ENCODE results near the gene S100A6. TPM values are rescaled to one million over a fixed set of nuclear protein-coding genes. Genes with fewer than 3 reads are reported as not detected.
A peak's percentile ranks its signal among the peaks of the same experiment; 100 is the strongest.

S100A6 gene
- total RNA-seq, 3 donors from 2014 or later: 351 to 861 (median 423) TPM

DNA sequence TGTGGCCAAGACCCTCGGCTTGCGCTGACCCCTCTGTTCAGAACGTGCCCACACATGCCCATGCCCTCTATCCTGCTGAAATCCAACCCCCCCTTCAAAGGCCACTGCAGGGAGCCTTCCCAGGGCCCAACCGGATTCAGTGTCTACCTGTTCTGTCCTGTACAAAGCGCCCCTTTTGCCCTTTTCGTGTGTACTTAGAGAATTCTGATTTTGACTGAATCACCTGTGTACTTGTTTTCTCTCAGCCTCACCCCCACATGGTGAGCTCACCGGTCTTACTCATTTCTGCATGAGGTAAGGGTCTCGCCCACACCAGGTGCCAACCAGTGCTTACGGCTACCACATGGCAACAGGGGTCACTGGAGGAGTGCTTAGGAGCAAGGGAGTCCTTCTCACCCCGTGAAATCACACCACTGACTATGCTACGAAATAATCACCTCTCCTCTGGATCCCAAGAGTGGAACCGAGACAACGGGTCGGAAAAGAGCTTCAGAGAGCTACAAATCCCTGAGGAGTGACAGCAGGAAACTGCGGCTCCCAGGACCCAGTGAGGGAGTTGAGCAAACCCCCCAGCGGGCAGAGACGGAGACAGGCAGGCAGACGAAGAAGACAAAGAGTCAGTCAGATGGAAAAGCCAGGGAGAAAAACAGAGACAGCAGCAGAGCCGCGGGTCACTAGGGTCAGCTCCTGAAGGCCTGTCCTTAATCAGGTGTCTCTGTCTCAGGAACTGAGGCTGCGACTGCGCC, 32.0 kb upstream of the S100A6 start:
- intact Hi-C loops (cut with DNase I; ENCODE audit: low total_unique reads): no loop called here
- Histone ChIP-seq H3K27me3 (no peaks in the 10 kb centered on the region), H3K9me3 (no peaks in the 10 kb centered on the region), H3K4me3 (peak overlapping the region; percentile 14 to 27 (median 24)), H3K36me3 (no peaks in the 10 kb centered on the region), H3K4me1 (peaks cover 11 to 25% of the 10 kb centered on the region in 2 donors), H3K27ac (peak overlapping the region; percentile 99)
- DNase-seq (ENCODE audit: low spot score in 2 of 2): no peak
- TF ChIP-seq, protein P1, sequence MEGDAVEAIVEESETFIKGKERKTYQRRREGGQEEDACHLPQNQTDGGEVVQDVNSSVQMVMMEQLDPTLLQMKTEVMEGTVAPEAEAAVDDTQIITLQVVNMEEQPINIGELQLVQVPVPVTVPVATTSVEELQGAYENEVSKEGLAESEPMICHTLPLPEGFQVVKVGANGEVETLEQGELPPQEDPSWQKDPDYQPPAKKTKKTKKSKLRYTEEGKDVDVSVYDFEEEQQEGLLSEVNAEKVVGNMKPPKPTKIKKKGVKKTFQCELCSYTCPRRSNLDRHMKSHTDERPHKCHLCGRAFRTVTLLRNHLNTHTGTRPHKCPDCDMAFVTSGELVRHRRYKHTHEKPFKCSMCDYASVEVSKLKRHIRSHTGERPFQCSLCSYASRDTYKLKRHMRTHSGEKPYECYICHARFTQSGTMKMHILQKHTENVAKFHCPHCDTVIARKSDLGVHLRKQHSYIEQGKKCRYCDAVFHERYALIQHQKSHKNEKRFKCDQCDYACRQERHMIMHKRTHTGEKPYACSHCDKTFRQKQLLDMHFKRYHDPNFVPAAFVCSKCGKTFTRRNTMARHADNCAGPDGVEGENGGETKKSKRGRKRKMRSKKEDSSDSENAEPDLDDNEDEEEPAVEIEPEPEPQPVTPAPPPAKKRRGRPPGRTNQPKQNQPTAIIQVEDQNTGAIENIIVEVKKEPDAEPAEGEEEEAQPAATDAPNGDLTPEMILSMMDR (IDR thresholded peaks at IDR 0.05): no peak
- TF ChIP-seq POLR2AphosphoS5 (IDR thresholded peaks at IDR 0.05) (no peak), POLR2A (IDR thresholded peaks at IDR 0.05) (no peak)

DNA sequence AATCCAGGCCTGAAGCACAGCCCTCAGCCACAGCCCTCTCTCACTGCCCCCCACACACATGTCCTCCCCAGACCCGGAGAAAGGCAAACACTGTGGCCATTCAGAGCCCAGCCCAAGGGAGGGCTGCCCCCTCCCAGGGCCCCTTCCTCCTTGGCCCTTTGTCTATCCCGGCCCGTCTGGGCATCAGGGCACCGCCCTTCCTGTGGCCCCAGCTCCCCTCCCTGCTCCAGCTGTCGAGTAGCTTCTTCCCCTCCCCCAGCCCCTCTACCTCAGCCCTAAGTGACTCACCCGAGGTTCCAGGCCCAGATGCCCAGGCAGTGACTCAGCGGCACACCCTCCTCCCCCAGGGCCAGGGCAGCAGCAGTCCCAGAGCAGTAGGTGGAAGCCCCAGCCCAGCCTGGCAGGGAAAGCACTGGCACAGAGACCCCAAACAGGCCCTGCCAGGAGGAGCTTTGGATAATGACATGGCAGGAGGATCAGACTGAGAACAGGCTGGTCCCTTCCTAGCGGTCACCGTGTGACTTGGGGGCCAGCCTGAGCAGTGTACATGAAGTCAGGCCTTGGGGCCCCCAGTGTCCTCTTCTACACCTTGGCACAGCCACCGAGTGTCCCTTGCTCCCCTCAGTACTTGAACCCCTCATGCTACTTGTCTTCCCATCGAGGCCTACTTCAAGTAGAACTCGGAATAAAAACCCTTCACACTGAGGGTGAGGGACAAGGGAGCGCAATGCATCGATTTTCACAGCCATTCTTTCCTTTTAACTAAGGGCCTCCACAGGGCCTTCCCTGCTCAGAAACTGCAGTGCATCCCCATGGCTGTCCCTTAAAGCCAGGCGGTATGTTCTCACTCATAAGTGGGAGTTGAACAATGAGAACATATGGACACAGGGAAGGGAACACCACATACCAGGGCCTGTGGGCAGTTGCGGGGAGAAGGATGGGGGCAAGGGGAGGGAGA, 30.9 kb upstream of the S100A6 start:
- Histone ChIP-seq H3K4me1 (peaks cover 11 to 25% of the 10 kb centered on the region in 2 donors), H3K9me3 (no peaks in the 10 kb centered on the region)

DNA sequence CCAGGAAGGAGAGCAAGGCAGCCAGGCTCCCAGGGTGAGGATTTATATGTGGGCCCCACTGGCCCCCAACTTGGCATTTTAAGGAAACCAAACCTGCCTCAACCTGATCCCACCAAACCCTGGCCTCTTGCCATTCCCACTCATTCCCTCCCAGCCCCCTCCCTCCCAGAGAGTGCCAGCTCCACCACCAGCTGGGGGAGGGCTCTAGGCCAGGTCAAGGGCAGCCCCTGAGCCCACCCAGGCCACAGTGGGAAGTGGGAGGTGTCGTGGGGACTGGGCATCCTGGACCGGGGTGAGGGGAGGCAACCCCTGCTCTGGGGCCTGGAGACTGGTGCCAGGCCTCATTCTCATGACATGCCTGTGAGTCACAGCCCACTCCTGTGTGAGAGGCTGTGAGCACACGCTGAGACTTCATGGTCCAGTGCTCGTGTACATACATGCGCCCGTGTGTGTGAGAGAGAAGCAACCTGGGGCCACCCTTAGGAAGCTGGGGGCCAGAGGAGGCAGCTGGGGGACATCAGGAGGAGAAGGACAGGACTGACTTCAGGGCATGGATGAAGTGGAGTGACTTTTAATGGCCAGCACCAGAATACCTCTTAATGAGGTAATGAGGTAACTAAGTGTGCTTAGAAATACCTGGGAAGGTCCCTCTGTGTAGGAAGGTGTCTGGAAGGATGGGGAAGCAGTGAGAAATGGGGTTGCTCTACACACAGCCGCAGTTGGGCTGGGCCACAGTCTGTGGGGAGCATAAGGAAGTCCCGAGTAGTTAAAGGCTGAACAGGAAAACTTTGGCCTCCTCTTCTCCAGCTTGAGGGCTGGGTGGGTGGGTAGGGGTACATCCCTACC, 30.0 kb upstream of the S100A6 start, which contains the start of gene S100A2:
Gene S100A2, minus strand, starts transcription at position 316 of the 846 bp plus-strand sequence. CDS start 1,967 bp downstream, outside the sequence.
- intact Hi-C loops (cut with DNase I; ENCODE audit: low total_unique reads): loop anchor here (2.0 kb wide), 1 partner anchor 35 kb away; no protein-coding TSS in a partner anchor
- DNase-seq (ENCODE audit: low spot score in 2 of 2): peak in 1 of 2 donors; percentile 49
- Histone ChIP-seq H3K9me3 (no peaks in the 10 kb centered on the region), H3K4me3 (peak within 1 kb of the TSS in 1 of 3 donors; percentile 13), H3K36me3 (no peaks in the 10 kb centered on the region), H3K27me3 (no peaks in the 10 kb centered on the region), H3K27ac (peak within 1 kb of the TSS; percentile 99), H3K4me1 (peaks cover 11 to 25% of the 10 kb centered on the region in 2 donors)
- peak in 2 of 3 donors; percentile 22 to 52 for TF ChIP-seq POLR2AphosphoS5 (IDR thresholded peaks at IDR 0.05)
- TF ChIP-seq, protein P1 (IDR thresholded peaks at IDR 0.05): no peak

More for the DNA sequence above, 30.9 kb upstream of the S100A6 start:
- intact Hi-C loops (cut with DNase I; ENCODE audit: low total_unique reads): no loop called here
- H3K27me3 ChIP-seq: no peaks in the 10 kb centered on the region
- H3K36me3 ChIP-seq: no peaks in the 10 kb centered on the region
- peak overlapping the region in 1 of 3 donors; percentile 13 for H3K4me3 ChIP-seq
- peak; percentile 72 to 95 (median 87) for TF ChIP-seq POLR2AphosphoS5 (IDR thresholded peaks at IDR 0.05)
- TF ChIP-seq POLR2A (IDR thresholded peaks at IDR 0.05): no peak
- TF ChIP-seq, protein P1 (IDR thresholded peaks at IDR 0.05): peak in 1 of 3 donors; percentile 17
- peak; percentile 96 to 98 for DNase-seq (ENCODE audit: low spot score in 2 of 2)
- H3K27ac ChIP-seq: peak overlapping the region; percentile 99

DNA sequence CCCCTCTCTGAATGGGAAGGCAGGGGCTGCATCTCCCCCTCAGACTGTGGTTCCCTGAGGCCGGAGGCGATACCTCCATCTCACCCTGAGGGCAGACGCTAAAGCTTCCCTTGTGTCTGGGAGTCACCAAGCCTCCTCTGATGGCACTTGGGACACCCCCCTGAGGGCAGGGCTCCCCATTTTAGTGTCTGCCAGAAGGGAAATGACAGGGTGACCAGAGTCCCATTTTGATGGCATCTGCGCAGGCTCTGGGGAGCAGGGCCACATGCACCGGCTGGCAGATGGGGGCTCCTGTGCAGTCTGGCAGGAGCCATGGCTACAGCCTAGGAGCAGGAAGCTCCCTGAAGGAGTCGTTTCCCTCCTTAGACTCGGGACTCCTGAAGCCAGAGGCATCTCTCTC, 28.2 kb upstream of the S100A6 start:
- Histone ChIP-seq H3K4me3 (no peak overlapping the region), H3K27me3 (no peaks in the 10 kb centered on the region), H3K9me3 (no peaks in the 10 kb centered on the region), H3K27ac (peak overlapping the region in 1 of 2 donors; percentile 38), H3K4me1 (peaks cover 11 to 25% of the 10 kb centered on the region in 2 donors), H3K36me3 (no peaks in the 10 kb centered on the region)
- DNase-seq (ENCODE audit: low spot score in 2 of 2): no peak
- intact Hi-C loops (cut with DNase I; ENCODE audit: low total_unique reads): loop anchor here (2.0 kb wide), 1 partner anchor 33 kb away; no protein-coding TSS in a partner anchor
- TF ChIP-seq, protein P1 (IDR thresholded peaks at IDR 0.05): no peak
- no peak for TF ChIP-seq POLR2A (IDR thresholded peaks at IDR 0.05)
- no peak for TF ChIP-seq POLR2AphosphoS5 (IDR thresholded peaks at IDR 0.05)

All from breast epithelium (tissue), 4 donors.